Naive thymus-derived CD8-positive, alpha-beta T cell (primary cell): ENCODE data around the gene TMEM204. TPM values are rescaled to one million over a fixed set of nuclear protein-coding genes. Genes with fewer than 3 reads are reported as not detected.

Experiments
- ATAC-seq, 2 donors: fragments of 150-1000 bp; cut with Tn5 transposase in 1 of 2; sonication (Bioruptor Pico), chemical (Tn5 transposase) in 1 of 2; 1 replicate in 1 of 2; 2 replicates in 1 of 2; pipeline ENCODE4 v1.10.0; 2021; ENCODE audit warnings: mild to moderate bottlenecking in 2 of 2, moderate library complexity in 2 of 2
- POLR2A ChIA-PET: fragments of 350-600 bp; sonication (Branson Sonifier 250); formaldehyde crosslinking; loops from one replicate; lab custom pipeline; 2021; ENCODE audit warnings: antibody characterized with exemption; lab: Charles Lee
- DNase-seq, 10 donors: peaks; one replicate each; pipeline versions ENCODE4 v3.0.0 to v3.0.0-alpha.2; 2020 to 2022
- H3K27ac Mint-ChIP-seq, 10 donors: one replicate each; pipeline ENCODE4 v1.8.0; 2020 to 2022; ENCODE audit warnings: mild to moderate bottlenecking in 10 of 10, mixed read lengths in 10 of 10, moderate library complexity in 4 of 10, inconsistent platforms in 1 of 10
- H3K27me3 Mint-ChIP-seq, 5 donors: one replicate each; pipeline ENCODE4 v1.8.0; 2021 to 2022; ENCODE audit warnings: mixed read lengths in 5 of 5
- H3K36me3 Mint-ChIP-seq, 3 donors: one replicate each; pipeline ENCODE4 v1.8.0; 2020 to 2022; ENCODE audit warnings: mixed read lengths in 3 of 3, mild to moderate bottlenecking in 2 of 3, inconsistent platforms in 1 of 3
- H3K4me1 Mint-ChIP-seq, 4 donors: one replicate each; pipeline ENCODE4 v1.8.0; 2021 to 2022; ENCODE audit warnings: mixed read lengths in 4 of 4
- H3K4me3 Mint-ChIP-seq, 10 donors: one replicate each; pipeline ENCODE4 v1.8.0; 2020 to 2022; ENCODE audit warnings: mild to moderate bottlenecking in 10 of 10, mixed read lengths in 10 of 10, moderate library complexity in 6 of 10, inconsistent platforms in 1 of 10
- H3K9me3 Mint-ChIP-seq, 9 donors: one replicate each; pipeline ENCODE4 v1.8.0; 2020 to 2022; ENCODE audit warnings: mixed read lengths in 9 of 9, mild to moderate bottlenecking in 3 of 9, inconsistent platforms in 1 of 9, moderate library complexity in 1 of 9
- polyA plus RNA-seq, 3 donors: library from polyadenylated mRNA; unstranded; fragments of 300-500 nt; fragmentation: Illumina TruSeq; gene quantifications; one replicate each; pipeline ENCODE4 v1.2.3, GENCODE V29; 2021
- total RNA-seq, 8 experiments: library from RNA in 2 of 8; stranded (reverse) in 2 of 8; gene quantifications; one replicate each; pipeline ENCODE4 v1.2.3 and lab custom pipeline; 2021 to 2026

The TMEM204 gene
- total and polyA plus RNA-seq, 5 experiments from 2014 or later, result 95.9 to 196 (median 135) TPM

DNA sequence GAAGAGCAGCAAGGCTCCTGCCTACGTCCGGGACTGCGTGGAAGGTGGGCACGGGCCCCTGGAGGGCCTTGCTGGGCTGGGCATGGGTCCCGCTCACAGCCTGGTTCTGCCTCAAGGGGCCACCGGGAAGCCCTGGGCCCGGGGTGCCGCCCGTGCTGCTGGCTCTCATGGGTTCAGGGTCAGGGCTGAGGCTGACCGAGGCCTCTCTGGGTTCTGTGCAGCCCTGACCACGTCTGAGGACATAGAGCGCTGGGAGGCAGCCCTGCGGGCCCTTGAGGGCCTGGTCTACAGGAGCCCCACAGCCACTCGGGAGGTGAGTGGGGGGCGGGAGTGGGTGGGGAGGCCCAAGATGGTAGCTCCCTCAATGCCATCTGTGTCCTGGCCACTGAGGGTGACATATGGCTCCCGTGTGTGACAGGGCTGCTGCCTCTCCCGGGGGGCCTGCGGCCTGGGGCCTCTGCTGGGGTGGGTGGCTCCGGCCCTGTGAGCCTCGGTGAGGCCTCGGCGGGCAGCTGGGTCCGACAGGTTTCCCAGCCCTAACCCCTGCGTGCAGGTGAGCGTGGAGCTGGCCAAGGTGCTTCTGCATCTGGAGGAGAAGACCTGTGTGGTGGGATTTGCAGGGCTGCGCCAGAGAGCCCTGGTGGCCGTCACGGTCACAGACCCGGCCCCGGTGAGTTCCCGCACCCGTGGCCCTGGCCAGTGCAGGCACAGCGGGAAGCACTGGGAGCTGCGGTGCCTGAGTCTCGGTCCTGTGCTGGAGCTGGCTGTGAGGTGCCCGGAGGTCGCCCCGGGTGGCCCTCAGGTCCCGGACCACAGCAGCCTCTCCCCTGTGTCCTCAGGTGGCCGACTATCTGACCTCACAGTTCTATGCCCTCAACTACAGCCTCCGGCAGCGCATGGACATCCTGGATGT is 31.1 kb upstream of the TMEM204 start:
- Mint-ChIP-seq H3K4me3 (no peak overlapping the region), H3K9me3 (no peaks in the 10 kb centered on the region), H3K27ac (no peak overlapping the region), H3K4me1 (peaks cover 0 to 1% (median 0%) of the 10 kb centered on the region in 4 donors), H3K36me3 (peaks cover 0 to 26% (median 4%) of the 10 kb centered on the region in 3 donors), H3K27me3 (no peaks in the 10 kb centered on the region)
- POLR2A ChIA-PET, result interaction anchor here (0.6 to 1.0 kb wide), 4 partner anchors 10 to 204 kb away, joined by 3 to 9 read pairs (median 3); partner anchors contain the start of gene MAPK8IP3
- ATAC-seq, result no peak
- no peak for DNase-seq

DNA sequence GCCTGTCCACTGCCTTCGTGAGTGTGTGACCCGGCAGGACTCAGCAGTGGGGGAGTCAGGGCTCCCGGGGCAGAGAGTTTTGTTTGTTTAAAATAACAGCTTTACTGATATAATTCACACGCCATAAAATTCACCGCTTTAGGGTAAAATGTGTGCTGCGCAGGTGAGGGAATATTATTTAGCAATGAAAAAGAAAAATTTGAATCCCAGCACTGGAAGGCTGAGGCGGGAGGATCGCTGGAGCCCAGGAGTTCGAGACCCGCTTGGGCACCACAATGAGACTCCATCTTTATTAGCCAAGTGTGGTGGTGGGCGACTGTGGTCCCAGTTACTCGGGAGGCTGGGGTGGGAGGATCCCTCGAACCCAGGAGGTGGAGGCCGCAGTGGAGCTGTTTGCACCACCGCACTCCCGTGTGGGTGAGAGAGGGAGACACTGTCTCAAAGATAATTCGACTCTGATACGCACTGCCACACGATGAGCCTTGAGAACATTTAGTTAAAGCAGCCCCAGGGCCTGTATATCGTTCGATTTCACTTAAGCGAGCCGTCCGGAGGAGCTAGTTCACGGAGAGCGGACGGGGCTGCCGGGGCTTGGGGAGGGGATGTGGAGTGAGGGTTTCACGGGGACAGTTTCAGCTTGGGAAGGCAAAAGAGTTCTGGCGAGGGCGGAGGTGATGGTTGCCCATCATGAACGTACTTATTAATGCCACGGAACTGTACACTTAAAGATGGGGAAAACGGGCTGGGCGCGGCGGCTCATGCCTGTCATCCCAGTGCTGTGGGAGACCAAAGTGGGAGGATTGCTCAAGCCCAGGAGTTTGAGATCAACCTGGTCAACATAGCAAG is 30.1 kb upstream of the TMEM204 start:
- Mint-ChIP-seq H3K4me1 (peaks cover 0 to 1% (median 0%) of the 10 kb centered on the region in 4 donors), H3K9me3 (no peaks in the 10 kb centered on the region), H3K27ac (no peak overlapping the region), H3K27me3 (no peaks in the 10 kb centered on the region), H3K4me3 (no peak overlapping the region), H3K36me3 (peaks cover 0 to 16% (median 4%) of the 10 kb centered on the region in 3 donors)
- POLR2A ChIA-PET, result interaction anchor here (0.6 to 0.7 kb wide), 3 partner anchors 11 to 529 kb away, joined by 3 read pairs; partner anchors contain the start of gene MAPK8IP3
- no peak for DNase-seq
- ATAC-seq, result no peak

DNA sequence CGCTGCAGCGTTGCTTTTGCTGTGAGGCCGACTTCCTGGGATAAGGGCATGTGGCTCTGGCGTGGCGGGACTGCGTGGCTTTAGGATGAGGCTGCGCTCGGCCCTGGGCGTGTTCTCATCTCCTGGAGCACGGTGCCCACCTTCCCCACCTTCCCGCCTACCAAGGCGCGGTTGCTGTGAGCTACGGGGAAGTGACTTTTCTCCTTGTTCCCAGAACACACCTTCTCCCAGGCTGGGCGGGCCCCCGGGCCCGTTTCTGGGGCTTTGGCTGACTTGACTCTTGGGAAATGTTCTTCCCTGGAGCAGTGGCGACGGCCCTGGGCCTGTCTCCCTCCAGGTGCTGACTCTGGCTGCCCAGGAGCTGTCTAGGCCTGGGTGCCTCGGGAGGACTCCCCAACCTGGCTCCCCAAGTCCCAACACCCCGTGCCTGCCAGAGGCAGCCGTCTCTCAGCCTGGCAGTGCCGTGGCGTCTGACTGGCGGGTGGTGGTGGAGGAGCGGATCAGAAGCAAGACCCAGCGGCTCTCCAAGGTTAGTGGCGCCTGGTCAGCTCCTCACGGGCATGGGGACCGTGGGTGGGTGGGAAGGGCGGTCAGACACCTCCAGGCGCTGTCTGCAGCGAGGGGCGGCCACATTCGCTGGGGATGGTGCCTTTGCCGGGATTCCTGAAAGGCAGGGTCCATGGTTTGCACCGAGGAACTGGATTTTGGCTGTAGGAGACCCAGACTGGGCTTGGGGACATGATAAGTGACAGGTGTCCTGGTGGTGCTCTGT is 28.2 kb upstream of the TMEM204 start:
- Mint-ChIP-seq H3K4me3 (no peak overlapping the region), H3K27ac (no peak overlapping the region), H3K4me1 (peaks cover 0 to 1% (median 0%) of the 10 kb centered on the region in 4 donors), H3K27me3 (no peaks in the 10 kb centered on the region), H3K9me3 (no peaks in the 10 kb centered on the region), H3K36me3 (peaks cover 0 to 14% (median 4%) of the 10 kb centered on the region in 3 donors)
- POLR2A ChIA-PET, result no interaction called here
- DNase-seq, result no peak
- no peak for ATAC-seq

DNA sequence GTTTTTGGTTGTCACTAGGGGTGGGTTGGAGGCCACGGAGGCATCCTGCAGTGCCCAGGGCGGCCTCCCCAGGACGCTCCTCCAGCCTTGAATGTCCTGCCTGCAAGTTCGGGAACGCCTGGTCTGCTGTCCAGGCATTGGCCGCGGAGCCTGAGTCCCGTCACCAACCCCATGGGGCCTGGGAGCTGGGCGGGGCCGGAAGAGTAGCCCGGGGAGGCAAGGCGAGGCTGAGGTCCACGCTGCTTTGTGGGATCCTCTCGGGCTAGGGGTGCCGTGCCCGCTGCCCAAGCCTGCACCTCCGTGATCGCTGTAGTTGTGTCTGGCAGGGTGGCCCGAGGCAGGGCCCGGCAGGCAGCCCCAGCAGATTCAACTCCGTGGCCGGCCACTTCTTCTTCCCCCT is 27.6 kb upstream of the TMEM204 start:
- Mint-ChIP-seq H3K27ac (no peak overlapping the region), H3K9me3 (no peaks in the 10 kb centered on the region), H3K36me3 (peaks cover 0 to 16% (median 4%) of the 10 kb centered on the region in 3 donors), H3K4me3 (no peak overlapping the region), H3K27me3 (no peaks in the 10 kb centered on the region), H3K4me1 (peaks cover 0 to 1% (median 0%) of the 10 kb centered on the region in 4 donors)
- ATAC-seq (no peak), DNase-seq (no peak)
- POLR2A ChIA-PET, result no interaction called here

GRCh38 chr16:1506494-1507213 is 26.8 kb upstream of the TMEM204 start:
- POLR2A ChIA-PET, result no interaction called here
- H3K9me3 Mint-ChIP-seq, result no peaks in the 10 kb centered on the region
- H3K4me1 Mint-ChIP-seq, result peaks cover 0 to 3% (median 0%) of the 10 kb centered on the region in 4 donors
- peak overlapping the region in 1 of 10 donors; percentile 29 for H3K27ac Mint-ChIP-seq
- no peak overlapping the region for H3K4me3 Mint-ChIP-seq
- ATAC-seq, result no peak
- no peak for DNase-seq
- peaks cover 0 to 16% (median 4%) of the 10 kb centered on the region in 3 donors for H3K36me3 Mint-ChIP-seq
- H3K27me3 Mint-ChIP-seq, result no peaks in the 10 kb centered on the region

GRCh38 chr16:1508494-1509187 is 24.8 kb upstream of the TMEM204 start:
- Mint-ChIP-seq H3K27me3 (no peaks in the 10 kb centered on the region), H3K9me3 (peaks cover 0 to 4% (median 0%) of the 10 kb centered on the region in 9 donors), H3K4me1 (peaks cover 0 to 4% (median 0%) of the 10 kb centered on the region in 4 donors), H3K27ac (no peak overlapping the region), H3K4me3 (no peak overlapping the region), H3K36me3 (peaks cover 0 to 13% (median 0%) of the 10 kb centered on the region in 3 donors)
- DNase-seq (no peak), ATAC-seq (no peak)
- POLR2A ChIA-PET, result no interaction called here

DNA sequence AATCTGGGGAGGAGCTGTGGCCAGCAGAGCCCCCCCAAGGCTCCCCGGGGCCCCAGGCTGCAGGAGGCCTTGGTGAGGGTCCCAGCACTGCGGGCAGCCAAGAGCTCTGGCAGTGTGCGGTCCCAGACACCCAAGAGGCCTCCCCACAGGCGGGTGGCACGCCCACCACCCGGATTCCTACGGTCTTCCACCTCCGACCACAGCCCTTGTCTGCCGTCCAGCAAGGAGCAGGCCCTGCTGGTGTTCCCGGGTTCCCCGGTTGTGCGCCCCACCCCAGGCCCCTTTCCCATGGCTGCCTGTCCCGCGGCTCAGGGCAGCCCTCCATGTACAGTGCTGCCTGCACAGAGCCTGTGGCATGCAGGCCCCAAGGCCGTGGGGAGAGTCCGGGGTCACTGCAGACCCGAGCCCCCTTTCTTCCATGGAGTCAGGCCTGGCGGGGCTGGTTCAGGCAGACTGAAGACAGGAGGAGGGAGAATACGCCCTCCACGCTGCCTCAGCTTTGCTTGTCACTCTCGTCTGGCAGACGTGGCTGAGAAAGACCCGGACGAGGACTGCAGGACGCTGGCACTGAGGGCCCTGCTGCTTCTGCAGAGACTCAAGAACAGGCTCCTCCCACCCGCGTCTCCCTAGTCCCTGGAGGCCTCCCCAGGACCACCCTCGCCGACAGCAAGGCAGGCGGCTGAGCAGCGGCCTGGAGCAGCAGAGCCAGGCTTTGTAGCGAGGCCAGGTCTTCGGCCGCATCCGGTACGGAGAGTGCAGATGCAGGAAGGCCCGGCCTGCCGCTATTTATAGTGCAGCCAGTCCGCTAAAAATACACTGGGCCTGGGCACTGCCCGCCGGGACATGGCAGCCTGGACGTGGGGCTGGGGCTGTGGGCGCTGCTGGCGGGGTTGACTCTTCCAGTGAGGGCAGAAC is 23.9 kb upstream of the TMEM204 start:
- ATAC-seq (no peak), DNase-seq (no peak)
- Mint-ChIP-seq H3K4me3 (no peak overlapping the region), H3K9me3 (peaks cover 0 to 6% (median 0%) of the 10 kb centered on the region in 9 donors), H3K36me3 (peaks cover 0 to 14% (median 3%) of the 10 kb centered on the region in 3 donors), H3K27me3 (no peaks in the 10 kb centered on the region), H3K27ac (no peak overlapping the region), H3K4me1 (peaks cover 0 to 4% (median 0%) of the 10 kb centered on the region in 4 donors)
- POLR2A ChIA-PET, result interaction anchor here (1.2 to 2.4 kb wide), 2 partner anchors 16 to 24 kb away, joined by 3 to 7 read pairs; partner anchors contain the start of gene TMEM204

- Mint-ChIP-seq H3K9me3 (peaks cover 0 to 9% (median 3%) of the 10 kb centered on the region in 9 donors), H3K27me3 (no peaks in the 10 kb centered on the region), H3K27ac (no peak overlapping the region), H3K4me3 (no peak overlapping the region), H3K36me3 (peaks cover 0 to 18% (median 8%) of the 10 kb centered on the region in 3 donors), H3K4me1 (peaks cover 0 to 2% (median 0%) of the 10 kb centered on the region in 4 donors)
- POLR2A ChIA-PET, result interaction anchor here (1.2 to 2.4 kb wide), 2 partner anchors 15 to 23 kb away, joined by 3 to 7 read pairs; partner anchors contain the start of gene TMEM204
- DNase-seq (no peak), ATAC-seq (no peak)
Observed at GRCh38 chr16:1510272-1510671, 23.2 kb upstream of the TMEM204 start.

DNA sequence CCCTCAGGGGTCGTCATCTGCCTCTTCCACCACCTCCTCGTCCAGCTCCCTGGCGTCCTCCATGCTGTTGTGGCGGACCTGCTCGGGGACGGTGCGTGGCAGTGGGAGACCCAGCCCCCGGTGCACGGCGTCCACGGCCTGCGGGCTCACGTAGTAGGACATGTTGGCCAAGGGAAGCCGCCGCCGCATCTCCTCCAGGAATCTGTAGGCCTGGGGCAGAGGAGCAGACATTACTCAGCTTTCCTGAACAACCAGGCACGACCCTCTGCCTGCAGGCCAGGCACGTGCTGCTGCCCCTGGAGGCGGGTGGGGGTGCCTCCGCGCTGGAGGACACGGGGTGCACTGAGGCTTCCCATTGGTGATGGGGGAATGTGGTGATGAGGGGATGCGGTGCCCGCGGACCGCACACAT is 22.5 kb upstream of the TMEM204 start:
- peaks cover 0 to 4% (median 0%) of the 10 kb centered on the region in 4 donors for H3K4me1 Mint-ChIP-seq
- no peak for ATAC-seq
- POLR2A ChIA-PET, result interaction anchor here (1.2 to 2.4 kb wide), 2 partner anchors 15 to 23 kb away, joined by 3 to 7 read pairs; partner anchors contain the start of gene TMEM204

More for the DNA sequence above, 22.5 kb upstream of the TMEM204 start:
- H3K27me3 Mint-ChIP-seq, result no peaks in the 10 kb centered on the region
- H3K27ac Mint-ChIP-seq, result peak overlapping the region in 1 of 10 donors; percentile 61
- no peak for DNase-seq
- H3K9me3 Mint-ChIP-seq, result peaks cover 0 to 9% (median 3%) of the 10 kb centered on the region in 9 donors
- no peak overlapping the region for H3K4me3 Mint-ChIP-seq
- peaks cover 0 to 18% (median 8%) of the 10 kb centered on the region in 3 donors for H3K36me3 Mint-ChIP-seq
